ENCODE results near the gene FOXN3. TPM values are rescaled to one million over a fixed set of nuclear protein-coding genes. Genes with fewer than 3 reads are reported as not detected.

FOXN3 gene
- total RNA-seq, 1 experiment from 2014 or later: 8.8 TPM

- Histone ChIP-seq H3K9me3 (ENCODE audit: control insufficient read depth, insufficient read depth, low read depth, low read length) (no peaks in the 10 kb centered on the region), H3K36me3 (ENCODE audit: control insufficient read depth, insufficient read depth, low read length) (no peaks in the 10 kb centered on the region), H3K27me3 (ENCODE audit: control insufficient read depth, insufficient read depth, low read length) (no peaks in the 10 kb centered on the region), H3K4me1 (ENCODE audit: control insufficient read depth, insufficient read depth, low read length) (no peaks in the 10 kb centered on the region), H3K27ac (ENCODE audit: low read length) (no peak overlapping the region), H3K4me3 (ENCODE audit: low read depth in 2 of 2, low read length in 2 of 2) (no peak overlapping the region)
- intact Hi-C loops (cut with micrococcal nuclease; ENCODE audit: unreplicated experiment): no loop called here
- DNase-seq (ENCODE audit: low read depth, low spot score) (no peak), ATAC-seq (no peak)
- no TSS peak for BruUV-seq (replicated peaks)
- ChIA-PET POLR2A (no interaction called here), CTCF (no interaction called here)
- in situ Hi-C loops (cut with HindIII; ENCODE audit: low pct_unique_long_range_greater_than_20kb, low sequenced_read_pairs): no loop called here
- TF ChIP-seq POLR2AphosphoS5 (IDR thresholded peaks at IDR 0.05; ENCODE audit: low read depth, low read length) (no peak), REST (IDR thresholded peaks at IDR 0.05; ENCODE audit: insufficient read depth in 1 of 2, low read depth in 2 of 2, low read length in 1 of 2) (no peak), TCF7L2 (IDR thresholded peaks at IDR 0.05; ENCODE audit: low read depth, low read length) (no peak), SIN3A (IDR thresholded peaks at IDR 0.05; ENCODE audit: borderline replicate concordance, insufficient read depth, low read depth, low read length) (no peak), CTCF (IDR thresholded peaks at IDR 0.05) (no peak)
These were observed 219.4 kb downstream of the FOXN3 start for GRCh38 chr14:89197623-89198022.

GRCh38 chr14:89196545-89196944 is 220.5 kb downstream of the FOXN3 start:
- BruUV-seq (replicated peaks): no TSS peak
- no peak overlapping the region for H3K27ac ChIP-seq (ENCODE audit: low read length)
- intact Hi-C loops (cut with micrococcal nuclease; ENCODE audit: unreplicated experiment): no loop called here
- H3K36me3 ChIP-seq (ENCODE audit: control insufficient read depth, insufficient read depth, low read length): no peaks in the 10 kb centered on the region
- CTCF ChIA-PET: no interaction called here
- H3K4me3 ChIP-seq (ENCODE audit: low read depth in 2 of 2, low read length in 2 of 2): no peak overlapping the region
- H3K9me3 ChIP-seq (ENCODE audit: control insufficient read depth, insufficient read depth, low read depth, low read length): no peaks in the 10 kb centered on the region
- in situ Hi-C loops (cut with HindIII; ENCODE audit: low pct_unique_long_range_greater_than_20kb, low sequenced_read_pairs): no loop called here
- no peaks in the 10 kb centered on the region for H3K4me1 ChIP-seq (ENCODE audit: control insufficient read depth, insufficient read depth, low read length)
- ATAC-seq (no peak), DNase-seq (ENCODE audit: low read depth, low spot score) (no peak)
- no peaks in the 10 kb centered on the region for H3K27me3 ChIP-seq (ENCODE audit: control insufficient read depth, insufficient read depth, low read length)
- no peak for TF ChIP-seq POLR2AphosphoS5 (IDR thresholded peaks at IDR 0.05; ENCODE audit: low read depth, low read length)
- no peak for TF ChIP-seq REST (IDR thresholded peaks at IDR 0.05; ENCODE audit: insufficient read depth in 1 of 2, low read depth in 2 of 2, low read length in 1 of 2)
- TF ChIP-seq CTCF (IDR thresholded peaks at IDR 0.05): no peak
- no peak for TF ChIP-seq TCF7L2 (IDR thresholded peaks at IDR 0.05; ENCODE audit: low read depth, low read length)
- TF ChIP-seq SIN3A (IDR thresholded peaks at IDR 0.05; ENCODE audit: borderline replicate concordance, insufficient read depth, low read depth, low read length): no peak
- POLR2A ChIA-PET: no interaction called here
